NOMO-1 treated with DMSO at 0.1 percent for 48 hours (cell line): ENCODE measurements around the gene PCSK5.

ENCODE experiments used
- DNase-seq: peaks from one replicate; lab custom pipeline; 2025; ENCODE audit not compliant: unreplicated experiment; lab: John Stamatoyannopoulos, UW

Gene PCSK5

DNA sequence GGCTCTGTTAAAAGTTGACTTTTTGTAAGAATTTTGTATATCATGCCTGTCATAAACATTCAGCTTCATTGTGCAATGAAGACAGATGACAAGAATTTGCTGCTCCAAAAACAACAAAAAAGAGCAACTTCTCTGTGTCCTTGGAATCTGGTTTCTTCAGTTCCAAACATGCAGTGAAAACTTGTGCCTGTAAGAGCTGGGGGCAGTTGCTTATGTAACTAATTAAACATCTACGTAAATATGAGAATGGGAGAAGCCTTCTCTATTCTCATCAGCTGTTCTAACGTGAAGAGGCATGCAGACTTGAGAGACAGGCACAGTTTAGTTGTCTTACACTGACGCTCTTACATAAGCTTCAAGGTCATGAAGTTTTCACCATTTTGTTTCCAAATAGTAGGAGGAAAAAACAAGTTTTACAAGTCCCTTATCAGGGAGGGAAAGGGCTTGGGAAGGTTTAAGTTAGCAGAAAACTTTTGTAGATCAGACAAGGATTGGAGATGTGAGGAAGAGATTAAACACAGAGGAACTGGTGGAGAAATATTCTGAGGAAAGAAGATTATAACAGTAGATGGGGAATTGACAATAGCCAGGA is 333.4 kb downstream of the PCSK5 start:
- no peak for DNase-seq

DNA sequence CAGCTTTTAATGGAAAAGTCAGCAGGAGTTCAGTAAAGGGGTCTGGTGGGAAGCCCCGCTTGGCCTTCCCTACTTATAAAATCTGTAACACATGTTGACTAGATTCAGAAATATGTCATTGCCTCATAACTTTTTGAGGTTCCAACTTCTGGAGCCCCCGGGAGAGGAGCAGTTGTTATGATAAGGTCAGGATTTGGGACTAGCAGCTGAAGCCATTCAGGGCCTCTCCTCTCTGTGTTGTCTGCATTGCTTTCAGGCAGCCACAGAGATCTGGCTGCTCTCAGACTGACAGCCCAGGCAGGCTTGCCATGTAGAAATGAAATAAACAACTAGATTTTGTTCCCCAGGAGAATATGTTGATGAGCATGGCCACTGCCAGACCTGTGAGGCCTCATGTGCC is 336.7 kb downstream of the PCSK5 start:
- DNase-seq: no peak

DNA sequence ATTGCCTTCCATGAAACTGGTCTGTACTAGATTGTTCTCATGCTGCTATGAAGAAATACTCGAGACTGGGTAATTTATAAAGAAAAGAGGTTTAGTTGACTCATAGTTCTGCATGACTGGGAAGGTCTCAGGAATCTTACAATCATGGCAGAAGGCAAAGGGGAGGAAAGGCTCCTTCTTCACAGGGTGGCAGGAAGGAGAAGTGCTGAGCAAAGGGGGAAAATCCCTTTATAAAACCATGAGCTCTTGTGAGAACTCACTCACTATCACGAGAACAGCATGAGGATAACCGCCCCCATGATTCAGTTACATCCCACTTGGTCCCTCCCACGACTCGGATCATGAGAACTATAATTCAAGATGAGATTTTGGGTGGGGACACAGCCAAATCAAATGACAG is 340.5 kb downstream of the PCSK5 start:
- DNase-seq: no peak

DNA sequence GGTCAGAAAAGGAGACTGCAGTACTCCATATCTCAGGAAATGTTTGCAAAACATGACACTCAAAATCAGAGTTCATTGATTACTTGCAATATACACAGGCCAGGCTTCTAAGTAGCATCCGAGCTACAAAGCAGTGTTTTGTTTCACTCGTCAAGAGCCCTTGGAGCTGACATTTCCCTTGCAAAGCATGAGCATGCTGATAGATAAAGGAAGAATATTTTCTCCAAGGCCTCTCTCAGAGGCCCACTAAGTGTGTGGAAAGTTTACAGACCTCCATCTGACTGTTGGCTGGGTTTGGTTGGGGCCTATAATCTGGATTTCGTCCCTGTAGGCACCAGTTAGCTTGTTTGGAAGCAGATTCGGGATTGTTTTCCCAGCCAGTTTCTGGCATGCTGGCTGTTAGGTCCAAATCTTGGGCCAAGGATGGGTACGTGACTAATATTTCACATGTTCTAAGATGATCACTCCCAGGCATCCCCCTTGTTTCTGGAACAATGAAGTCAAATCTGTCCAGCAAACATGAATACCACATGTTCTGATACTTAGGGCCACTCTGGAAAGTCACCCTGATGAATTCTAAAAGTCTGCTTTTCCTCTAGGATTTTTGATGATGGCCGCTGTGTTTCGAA is 342.5 kb downstream of the PCSK5 start:
- DNase-seq: no peak

DNA sequence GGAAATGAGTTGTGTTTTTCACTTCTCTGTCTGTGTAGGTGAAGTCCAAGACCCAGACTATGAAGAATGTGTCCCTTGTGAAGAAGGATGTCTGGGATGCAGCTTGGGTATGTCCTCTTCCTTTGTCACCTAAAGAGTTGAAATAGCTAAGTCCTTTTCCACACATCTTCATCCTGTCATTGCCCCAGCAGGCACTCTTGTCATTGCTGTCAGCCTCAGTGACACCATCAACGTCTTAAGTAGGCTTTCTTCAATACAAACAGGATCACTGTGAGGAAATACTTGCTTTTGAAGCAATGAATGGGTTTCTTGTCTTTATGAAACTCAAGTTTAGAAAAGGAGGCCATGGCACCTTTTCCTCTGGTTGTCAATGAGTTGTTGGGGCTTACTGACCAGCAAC is 350.1 kb downstream of the PCSK5 start:
- DNase-seq: no peak

DNA sequence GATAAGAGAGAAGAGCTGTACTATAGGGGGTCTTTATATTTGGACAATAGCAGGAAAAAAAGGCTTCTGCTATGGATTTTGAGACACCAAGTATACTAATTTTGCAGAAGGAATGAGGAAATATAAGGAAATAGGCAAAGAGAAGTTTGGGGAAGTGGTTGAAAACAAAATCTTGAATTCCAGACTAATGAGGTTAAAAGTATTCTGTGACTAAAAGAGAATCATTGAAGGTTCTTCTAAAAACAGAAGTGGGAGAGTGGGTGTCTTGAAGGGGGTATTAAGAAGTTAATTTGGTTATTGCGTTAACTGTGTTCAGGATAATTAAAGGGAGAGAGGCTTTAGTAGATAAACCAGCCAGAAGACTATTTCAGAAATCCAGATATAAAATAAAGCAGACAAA is 355.0 kb downstream of the PCSK5 start:
- peak; percentile 72 for DNase-seq

DNA sequence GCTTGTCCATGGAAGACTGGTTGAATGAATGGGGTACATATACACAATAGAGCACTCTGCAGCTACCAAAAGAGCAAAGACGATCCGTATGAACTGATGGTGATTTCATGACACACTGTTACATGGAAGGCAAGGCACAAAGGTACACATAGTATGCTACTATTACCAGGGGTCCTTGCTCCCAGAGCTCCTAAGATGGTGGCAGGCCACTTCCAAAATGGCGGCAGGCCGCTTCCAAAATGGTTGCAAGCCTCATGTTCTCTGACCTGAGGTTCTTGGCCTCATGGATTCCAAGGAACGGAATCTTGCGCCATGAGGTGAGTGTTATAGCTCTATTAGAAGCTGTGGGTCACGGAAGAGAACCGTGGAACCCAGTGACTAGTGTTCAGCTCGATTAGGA is 356.2 kb downstream of the PCSK5 start:
- no peak for DNase-seq

DNA sequence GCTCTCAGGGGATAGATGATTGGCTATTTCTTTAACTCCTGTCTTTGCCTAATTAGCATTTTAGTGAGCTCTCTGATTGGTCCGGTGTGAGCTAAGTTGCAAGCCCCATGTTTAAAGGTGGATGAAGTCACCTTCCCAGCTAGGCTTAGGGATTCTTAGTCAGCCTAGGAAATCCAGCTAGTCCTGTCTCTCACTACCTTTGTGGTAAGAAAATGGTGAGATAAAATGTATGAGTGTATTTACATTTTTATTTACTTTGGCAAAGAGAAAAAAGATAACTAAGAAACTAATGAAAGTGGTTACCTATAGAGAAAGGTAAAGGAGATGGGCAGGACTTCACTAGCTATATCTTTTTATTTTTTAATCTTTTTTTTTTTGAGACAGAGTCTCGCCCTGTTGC is 357.0 kb downstream of the PCSK5 start:
- DNase-seq: no peak

DNA sequence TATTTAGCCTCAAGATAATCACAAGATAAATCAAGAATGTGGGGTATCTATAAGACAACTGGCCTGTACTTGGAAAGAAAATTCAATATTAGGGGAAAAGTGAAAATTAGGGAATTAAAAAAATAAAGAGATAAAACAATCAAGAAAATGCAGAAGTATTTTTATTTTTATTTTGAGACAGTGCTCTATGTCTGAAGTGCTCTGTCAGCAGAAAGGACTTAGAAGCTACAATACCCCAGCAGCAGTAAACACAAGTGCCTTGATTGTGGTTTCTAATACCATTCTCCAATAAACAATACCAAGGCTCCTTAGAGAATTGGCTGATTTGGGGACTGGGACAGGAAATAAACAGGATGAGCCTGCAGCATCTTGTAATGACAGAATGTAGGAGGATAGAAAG is 358.8 kb downstream of the PCSK5 start:
- DNase-seq: no peak

DNA sequence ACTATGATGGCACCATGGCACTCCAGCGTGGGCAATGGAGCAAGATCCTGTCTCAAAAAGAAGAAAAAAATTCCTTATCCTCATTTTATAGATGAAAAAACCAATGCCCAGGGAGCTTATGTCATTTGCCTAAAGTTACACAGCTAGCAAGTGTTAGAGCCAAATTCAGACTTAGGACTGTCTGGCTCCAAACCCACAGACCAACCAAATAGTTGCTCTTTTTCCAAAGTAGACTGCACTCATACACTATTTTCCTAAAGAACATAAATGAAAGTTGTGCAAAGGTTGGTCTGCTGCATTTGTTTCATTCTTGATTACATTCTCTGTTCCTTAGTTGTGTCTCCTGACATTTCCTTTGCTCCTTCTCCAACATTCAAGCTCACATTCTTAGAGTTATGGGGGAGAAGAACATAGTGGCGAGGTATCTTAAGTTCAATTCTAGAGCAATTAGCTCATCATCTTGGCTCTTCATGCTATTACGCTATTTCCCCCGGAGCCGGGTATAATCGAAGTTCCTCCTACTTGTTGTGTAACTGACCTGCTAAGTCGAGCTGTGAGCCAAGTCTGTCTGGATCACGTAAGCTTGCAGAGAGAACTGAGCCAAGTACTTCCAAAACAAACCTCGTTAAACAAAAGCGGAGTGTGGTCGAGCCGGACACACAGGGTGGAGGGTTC is 365.4 kb downstream of the PCSK5 start:
- DNase-seq: peak; percentile 75

DNA sequence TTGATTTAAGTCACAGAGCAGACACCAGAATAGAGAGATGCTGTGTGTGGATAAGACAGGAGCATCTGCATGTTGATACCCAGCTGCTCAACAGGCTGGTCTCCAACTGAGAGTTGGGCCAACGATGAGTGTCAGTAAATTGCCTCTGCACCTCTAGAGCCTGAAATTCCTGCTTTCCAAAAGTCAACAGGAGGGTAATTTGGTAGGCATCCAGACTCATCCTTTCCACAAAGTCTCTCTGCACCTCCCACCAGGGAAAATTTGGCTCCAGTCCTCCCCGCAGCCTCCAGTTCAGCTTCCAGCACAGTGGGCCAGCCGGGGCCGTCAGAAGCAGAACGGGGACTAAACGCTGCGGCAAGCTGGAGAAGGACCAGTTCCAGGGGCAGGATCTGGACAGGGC is 366.8 kb downstream of the PCSK5 start:
- DNase-seq: no peak

DNA sequence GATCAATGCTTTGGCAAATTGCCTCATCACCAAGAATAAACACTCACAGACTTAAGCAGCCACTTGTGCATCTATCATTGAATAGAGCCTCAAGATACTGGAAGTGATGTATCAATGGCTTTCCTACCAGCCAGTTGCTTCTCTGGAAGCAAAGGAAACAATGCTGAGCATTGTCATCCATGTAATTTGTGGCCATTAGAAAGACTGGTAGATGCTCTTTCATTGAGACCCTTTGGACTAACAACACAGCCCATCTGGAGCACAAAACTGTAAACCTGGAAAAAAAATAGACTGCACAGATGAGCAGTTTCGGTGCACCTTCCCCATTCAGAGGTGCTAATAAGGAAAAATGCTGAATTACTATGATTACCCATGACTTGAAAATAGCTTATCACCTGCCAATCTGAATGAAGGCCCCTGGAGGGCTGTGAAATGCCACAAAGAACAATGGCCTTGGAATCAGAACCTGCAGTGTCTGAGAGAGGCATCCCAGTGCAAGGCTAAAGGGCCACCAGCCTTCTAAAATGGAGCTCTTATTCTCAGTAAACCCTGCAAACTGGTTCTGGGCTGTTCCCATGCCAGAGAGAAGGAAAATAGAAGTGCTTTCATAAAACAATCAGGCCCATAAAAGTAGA is 376.3 kb downstream of the PCSK5 start:
- no peak for DNase-seq

DNA sequence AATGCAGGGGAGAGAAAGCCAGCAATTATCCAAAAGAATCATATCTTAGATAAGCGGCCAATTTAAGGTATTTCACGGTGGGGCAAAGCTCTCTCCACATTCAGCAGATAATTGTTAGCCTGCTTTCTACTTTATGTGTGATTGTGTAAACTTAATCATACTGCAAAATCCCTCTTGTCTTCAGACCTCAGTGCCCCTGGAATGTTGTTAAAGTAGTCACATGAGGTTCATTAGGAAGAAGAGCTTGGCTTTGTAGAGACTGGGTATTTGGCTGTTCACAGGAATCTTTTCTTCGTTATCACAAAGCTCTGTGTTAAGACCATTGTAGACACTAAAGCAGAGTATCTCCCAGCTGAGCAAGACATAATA is 376.8 kb downstream of the PCSK5 start:
- no peak for DNase-seq

DNA sequence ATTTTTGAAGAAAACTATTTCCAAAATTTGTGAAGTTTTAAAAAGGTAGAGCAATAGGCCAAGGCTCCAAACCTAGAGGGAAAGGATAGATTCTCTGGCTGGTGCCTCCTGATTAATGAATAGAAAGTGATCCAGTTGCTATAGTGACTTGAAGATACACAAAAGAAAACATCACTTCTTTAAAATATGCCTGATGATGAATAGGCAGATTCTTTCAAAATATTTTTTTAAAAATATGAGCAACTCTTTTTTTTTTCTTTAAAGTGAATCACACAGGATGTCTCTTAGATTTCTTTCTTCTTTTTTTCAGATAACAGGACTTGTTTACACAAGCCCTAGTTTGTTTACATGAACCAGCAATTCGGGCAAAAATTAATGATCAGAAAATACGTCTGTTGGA is 379.3 kb downstream of the PCSK5 start:
- DNase-seq: no peak

DNA sequence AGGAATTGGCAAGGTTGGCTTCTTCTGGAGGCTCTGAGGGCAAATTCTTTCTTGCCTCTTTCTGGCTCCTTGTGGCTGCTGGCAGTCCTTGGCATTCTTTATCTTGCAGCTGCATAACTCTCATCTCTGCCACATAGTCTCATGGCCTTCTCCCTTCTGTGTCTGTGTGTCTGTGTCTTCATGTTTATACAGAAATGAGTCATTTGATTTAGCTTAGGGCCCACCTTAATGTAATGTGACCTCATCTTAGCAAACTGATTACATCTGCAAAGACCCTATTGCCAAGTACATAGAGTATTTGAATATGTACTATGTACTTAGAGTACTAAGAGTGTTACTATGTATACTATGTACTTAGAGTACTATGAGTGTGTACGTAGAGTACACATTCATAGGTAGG is 381.3 kb downstream of the PCSK5 start:
- no peak for DNase-seq

DNA sequence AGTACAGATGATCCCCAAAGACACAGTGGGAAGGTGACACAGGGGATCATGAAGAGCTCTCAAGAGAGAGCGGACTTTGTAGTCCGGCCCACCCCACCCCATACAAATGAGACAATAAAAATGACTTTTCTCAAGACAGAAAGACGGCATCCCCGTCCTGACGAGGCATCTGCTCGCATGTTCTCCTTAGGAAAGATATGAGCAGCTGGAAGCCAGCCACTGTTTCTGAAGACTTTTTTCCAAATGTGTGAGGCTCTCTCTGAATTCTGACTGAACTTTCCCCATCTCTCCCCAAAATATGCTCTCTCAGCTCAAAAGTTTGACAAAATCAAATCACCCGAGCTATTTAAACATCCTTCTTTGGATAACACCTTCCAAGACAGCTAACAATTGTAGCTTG is 398.6 kb downstream of the PCSK5 start:
- no peak for DNase-seq

DNA sequence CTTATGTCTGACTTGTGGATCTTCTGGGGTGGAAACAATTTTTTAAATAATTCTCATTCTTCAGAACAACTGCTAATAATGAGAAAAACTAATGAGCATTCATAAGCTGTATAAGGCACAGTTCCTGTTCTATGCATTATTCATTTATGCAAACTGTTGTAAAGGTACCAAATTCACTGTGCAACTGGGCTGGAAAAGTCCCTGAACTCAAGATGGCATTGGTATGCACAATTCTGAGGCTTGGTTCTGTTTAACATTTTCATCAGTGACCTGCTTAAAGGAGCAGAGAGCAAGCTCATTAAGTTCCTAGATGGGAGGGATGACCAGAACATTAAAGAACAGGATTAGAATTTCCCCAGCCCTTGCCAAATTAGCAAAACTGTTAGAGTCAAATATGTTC is 399.2 kb downstream of the PCSK5 start:
- no peak for DNase-seq

DNA sequence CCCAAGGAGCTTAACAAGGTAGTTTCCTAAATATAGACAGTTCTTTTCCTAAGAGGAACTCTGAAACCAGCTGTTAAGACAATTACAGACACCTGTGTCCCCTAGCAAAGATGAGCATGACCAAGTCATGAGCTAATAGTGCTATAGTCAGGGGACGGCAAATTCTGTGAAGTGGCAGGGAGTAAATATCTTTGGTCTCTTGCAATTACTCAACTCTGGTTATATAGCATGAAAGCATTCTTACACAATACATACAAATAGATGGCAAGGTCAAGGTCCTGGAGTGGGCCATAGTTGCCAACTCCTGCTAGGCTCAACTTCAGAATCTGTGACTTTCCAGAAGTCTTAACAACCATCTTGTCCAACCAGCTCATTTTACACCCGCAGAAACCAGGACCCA is 400.1 kb downstream of the PCSK5 start:
- DNase-seq: peak; percentile 36

DNA sequence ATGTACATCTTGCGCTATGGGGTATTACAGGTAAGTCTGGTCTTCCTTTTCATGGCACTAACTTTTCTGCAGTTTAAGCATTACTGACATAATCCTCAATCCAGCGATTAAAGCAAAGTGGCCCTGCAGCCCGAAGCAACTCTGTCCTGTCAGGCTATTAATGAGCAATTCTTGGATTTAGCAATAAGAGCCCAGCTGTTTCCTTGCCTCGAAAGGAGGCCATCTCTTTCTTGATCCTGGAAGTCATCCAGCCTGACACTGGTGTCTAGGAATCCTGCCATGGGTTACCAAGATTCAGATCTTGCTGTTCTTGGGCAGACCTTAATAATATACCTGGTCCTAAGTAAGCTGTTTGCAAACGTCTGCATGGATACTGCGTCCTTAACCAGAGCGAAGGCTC is 401.8 kb downstream of the PCSK5 start:
- DNase-seq: no peak

DNA sequence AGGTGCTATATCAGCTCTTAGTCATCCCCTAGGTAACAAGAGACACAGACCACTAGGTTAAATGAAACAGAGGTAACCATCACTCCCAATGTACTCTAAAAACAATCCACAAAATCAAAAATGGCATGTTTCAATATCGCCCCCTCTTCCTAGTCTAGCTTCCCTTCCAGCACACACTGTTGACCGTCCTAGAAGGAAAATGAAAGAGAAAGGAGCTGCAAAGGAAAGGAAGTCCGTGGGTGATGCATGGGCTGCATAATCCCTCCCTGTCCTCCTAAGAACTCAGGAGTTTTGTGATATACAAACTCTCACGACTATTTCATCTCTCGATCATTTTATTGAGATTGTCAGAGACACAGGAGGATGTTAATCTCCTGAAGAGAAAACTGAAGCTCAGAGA is 402.2 kb downstream of the PCSK5 start:
- DNase-seq: no peak

DNA sequence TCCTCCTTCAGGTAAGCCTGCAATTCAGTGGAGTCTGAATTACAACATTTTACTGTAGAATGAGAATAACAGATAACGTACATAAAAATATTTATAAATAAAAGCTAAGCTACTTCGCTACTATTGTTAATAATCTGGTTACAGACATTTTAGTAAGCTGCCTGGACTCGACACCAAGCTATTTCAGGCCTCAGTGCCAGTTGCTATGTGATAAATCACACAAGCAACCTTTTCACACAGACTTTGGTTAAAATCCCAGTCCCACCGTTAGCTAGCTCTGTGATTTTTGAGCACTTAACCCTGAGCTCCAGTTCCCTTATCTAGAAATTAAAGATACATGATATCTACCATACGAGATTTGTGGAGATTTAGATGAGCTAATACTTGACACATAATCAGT is 403.8 kb downstream of the PCSK5 start:
- DNase-seq: no peak

DNA sequence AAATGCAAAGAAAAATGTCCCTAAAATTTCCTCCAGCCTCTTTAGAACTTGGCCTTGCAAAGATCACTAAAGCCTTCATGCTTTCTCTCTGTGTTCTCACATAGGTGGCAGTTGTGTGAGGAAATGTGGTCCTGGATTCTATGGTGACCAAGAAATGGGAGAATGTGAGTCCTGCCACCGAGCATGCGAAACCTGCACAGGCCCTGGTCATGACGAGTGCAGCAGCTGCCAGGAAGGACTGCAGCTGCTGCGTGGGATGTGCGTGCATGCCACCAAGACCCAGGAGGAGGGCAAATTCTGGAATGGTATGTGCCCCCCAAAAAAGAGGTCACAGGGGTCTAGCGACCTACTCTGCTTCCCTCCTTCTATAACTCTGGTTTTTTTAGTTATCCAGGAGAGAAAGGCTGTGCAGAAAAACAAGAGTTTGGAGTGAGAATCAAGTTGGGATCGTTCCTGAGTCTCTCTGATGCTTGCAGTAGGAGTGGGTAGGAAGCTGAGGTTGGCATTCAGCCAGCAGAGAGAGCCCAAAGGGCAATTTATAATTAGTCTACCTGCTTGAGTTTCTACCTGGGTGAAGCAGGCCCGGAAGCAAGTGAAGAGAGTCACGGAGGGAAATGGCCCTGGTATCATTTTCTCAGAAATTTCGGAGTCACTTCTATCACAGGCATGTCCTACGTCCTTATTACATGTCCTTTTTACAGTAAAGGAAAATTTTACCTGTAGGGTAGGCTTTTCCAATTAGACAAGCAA is 406.3 kb downstream of the PCSK5 start:
- DNase-seq: no peak
